ENCODE results near the gene CHDH.

Gene CHDH

GRCh38 chr3:53811143-53811927 lies 34.9 kb downstream of the CHDH start:
- no peak for ATAC-seq (ENCODE audit: insufficient read depth, low read depth)

GRCh38 chr3:53809764-53810400 lies 36.3 kb downstream of the CHDH start:
- no peaks in the 10 kb centered on the region for H3K9me3 ChIP-seq (ENCODE audit: insufficient read depth, low read length, severe bottlenecking)
- no peak overlapping the region for H3K4me2 ChIP-seq (ENCODE audit: insufficient read depth, low read length)
- TF ChIP-seq CTCF (IDR thresholded peaks at IDR 0.05; ENCODE audit: borderline replicate concordance, extremely low read depth, low read length, poor library complexity, severe bottlenecking) (no peak), EZH2 (IDR thresholded peaks at IDR 0.05; ENCODE audit: borderline replicate concordance, low read depth, low read length, severe bottlenecking) (no peak)
- DNase-seq (no peak), ATAC-seq (ENCODE audit: insufficient read depth, low read depth) (no peak)
- H4K20me1 ChIP-seq (ENCODE audit: insufficient read depth, low read length), result peaks cover 3% of the 10 kb centered on the region
- H3K4me3 ChIP-seq (ENCODE audit: low read depth in 1 of 2, low read length in 2 of 2), result no peak overlapping the region
- H3K4me1 ChIP-seq (ENCODE audit: insufficient read depth, low read length), result no peaks in the 10 kb centered on the region
- no peaks in the 10 kb centered on the region for H3K27me3 ChIP-seq (ENCODE audit: insufficient read depth, low read length, poor library complexity)
- H3K9ac ChIP-seq (ENCODE audit: low read depth, low read length), result no peak overlapping the region
- no peak overlapping the region for H2AFZ ChIP-seq (ENCODE audit: low read depth, low read length)
- no peak overlapping the region for H3K27ac ChIP-seq (ENCODE audit: low read length)
- H3K79me2 ChIP-seq (ENCODE audit: insufficient read depth, low read length), result no peaks in the 10 kb centered on the region
- no peaks in the 10 kb centered on the region for H3K36me3 ChIP-seq (ENCODE audit: insufficient read depth, low read length)

More at GRCh38 chr3:53811143-53811927, 34.9 kb downstream of the CHDH start:
- H3K27me3 ChIP-seq (ENCODE audit: insufficient read depth, low read length, poor library complexity), result no peaks in the 10 kb centered on the region
- H4K20me1 ChIP-seq (ENCODE audit: insufficient read depth, low read length), result peaks cover 3% of the 10 kb centered on the region
- no peaks in the 10 kb centered on the region for H3K4me1 ChIP-seq (ENCODE audit: insufficient read depth, low read length)
- no peaks in the 10 kb centered on the region for H3K79me2 ChIP-seq (ENCODE audit: insufficient read depth, low read length)
- no peaks in the 10 kb centered on the region for H3K36me3 ChIP-seq (ENCODE audit: insufficient read depth, low read length)
- no peak for DNase-seq
- H3K27ac ChIP-seq (ENCODE audit: low read length), result no peak overlapping the region
- H2AFZ ChIP-seq (ENCODE audit: low read depth, low read length), result no peak overlapping the region
- no peak overlapping the region for H3K4me2 ChIP-seq (ENCODE audit: insufficient read depth, low read length)
- no peaks in the 10 kb centered on the region for H3K9me3 ChIP-seq (ENCODE audit: insufficient read depth, low read length, severe bottlenecking)
- H3K4me3 ChIP-seq (ENCODE audit: low read depth in 1 of 2, low read length in 2 of 2), result no peak overlapping the region
- TF ChIP-seq CTCF (IDR thresholded peaks at IDR 0.05; ENCODE audit: borderline replicate concordance, extremely low read depth, low read length, poor library complexity, severe bottlenecking) (no peak), EZH2 (IDR thresholded peaks at IDR 0.05; ENCODE audit: borderline replicate concordance, low read depth, low read length, severe bottlenecking) (no peak)
- H3K9ac ChIP-seq (ENCODE audit: low read depth, low read length), result no peak overlapping the region

- Histone ChIP-seq H3K27ac (ENCODE audit: low read length) (no peak overlapping the region), H3K4me2 (ENCODE audit: insufficient read depth, low read length) (no peak overlapping the region), H3K36me3 (ENCODE audit: insufficient read depth, low read length) (no peaks in the 10 kb centered on the region), H2AFZ (ENCODE audit: low read depth, low read length) (no peak overlapping the region), H3K9me3 (ENCODE audit: insufficient read depth, low read length, severe bottlenecking) (no peaks in the 10 kb centered on the region), H3K4me3 (ENCODE audit: low read depth in 1 of 2, low read length in 2 of 2) (no peak overlapping the region), H3K79me2 (ENCODE audit: insufficient read depth, low read length) (no peaks in the 10 kb centered on the region), H4K20me1 (ENCODE audit: insufficient read depth, low read length) (peaks cover 3% of the 10 kb centered on the region), H3K4me1 (ENCODE audit: insufficient read depth, low read length) (no peaks in the 10 kb centered on the region), H3K27me3 (ENCODE audit: insufficient read depth, low read length, poor library complexity) (no peaks in the 10 kb centered on the region), H3K9ac (ENCODE audit: low read depth, low read length) (no peak overlapping the region)
- TF ChIP-seq EZH2 (IDR thresholded peaks at IDR 0.05; ENCODE audit: borderline replicate concordance, low read depth, low read length, severe bottlenecking) (no peak), CTCF (IDR thresholded peaks at IDR 0.05; ENCODE audit: borderline replicate concordance, extremely low read depth, low read length, poor library complexity, severe bottlenecking) (no peak)
- no peak for DNase-seq
- ATAC-seq (ENCODE audit: insufficient read depth, low read depth), result no peak
Measured at GRCh38 chr3:53809267-53809666, 37.0 kb downstream of the CHDH start.
